Mucosa of descending colon (tissue), 3 donors: ENCODE results near the gene AUH. TPM values are rescaled to one million over a fixed set of nuclear protein-coding genes. Genes with fewer than 3 reads are reported as not detected.

Source experiments
- ATAC-seq: fragments of 200-7000 bp; cut with Tn5 transposase; one replicate; pipeline ENCODE4 v1.9.1; 2020; ENCODE audit warnings: mild to moderate bottlenecking, moderate library complexity
- DNase-seq, 3 donors: peaks; one replicate each; pipeline ENCODE4 v3.0.0-alpha.2; 2020
- H3K36me3 ChIP-seq: fragments of 200-600 bp; one replicate; pipeline ENCODE4 v1.8.0; 2021; ENCODE audit warnings: low read depth, mild to moderate bottlenecking
- H3K4me1 ChIP-seq: fragments of 200-600 bp; one replicate; pipeline ENCODE4 v1.8.0; 2021; ENCODE audit warnings: low read depth, mild to moderate bottlenecking
- H3K4me3 ChIP-seq: fragments of 200-600 bp; one replicate; pipeline ENCODE4 v1.8.0; 2021; ENCODE audit warnings: mild to moderate bottlenecking
- H3K9me3 ChIP-seq: fragments of 200-600 bp; one replicate; pipeline ENCODE4 v1.8.0; 2021; ENCODE audit warnings: mild to moderate bottlenecking
- CTCF ChIP-seq: fragments of 200-600 bp; IDR thresholded peaks from one replicate; pipeline ENCODE4 v1.8.0; 2022; ENCODE audit warnings: antibody characterized with exemption, mild to moderate bottlenecking
- intact Hi-C, 2 donors: fragments of 100-400 bp; cut with DNase I in 1 of 2; cut with micrococcal nuclease in 1 of 2; formaldehyde crosslinking; loops; one replicate each; pipeline versions ENCODE4 v1.11.0 to v1.11.1; 2022; cut with DNase I, micrococcal nuclease
- total RNA-seq, 3 donors: library from RNA; stranded (reverse); fragmentation: NEBNext Ultra II Directional in 2 of 3; extraction: Animal tissue kit (Norgen Biotek cat#: 25700) in 2 of 3; gene quantifications; one replicate each; pipeline versions ENCODE4 v1.2.1 to v1.2.4, GENCODE V29; 2021 to 2023
- donor health status: DM: no; HTN: no; CAD: no; lungs with moderate emphysema.
- donor health status: DM: no; HTN: no; CAD: no.
- donor health status: DM: no; HTN: yes; CAD: no.

The AUH gene
- total RNA-seq, 3 donors from 2014 or later: 18.2 to 37.2 (median 26.6) TPM

- DNase-seq (no peak), ATAC-seq (no peak)
- intact Hi-C loops: no loop called here
- TF ChIP-seq CTCF: no peak
- Histone ChIP-seq H3K36me3 (no peaks in the 10 kb centered on the region), H3K4me3 (no peak overlapping the region), H3K4me1 (no peaks in the 10 kb centered on the region), H3K9me3 (no peaks in the 10 kb centered on the region)
Observed at GRCh38 chr9:91386765-91387164, 25.0 kb upstream of the AUH start.

GRCh38 chr9:91384954-91385353, 23.2 kb upstream of the AUH start:
- no peak for TF ChIP-seq CTCF
- no peaks in the 10 kb centered on the region for H3K36me3 ChIP-seq
- H3K4me3 ChIP-seq: no peak overlapping the region
- ATAC-seq: no peak
- H3K4me1 ChIP-seq: no peaks in the 10 kb centered on the region
- intact Hi-C loops: no loop called here
- no peak for DNase-seq
- H3K9me3 ChIP-seq: no peaks in the 10 kb centered on the region

GRCh38 chr9:91383577-91383976, 21.9 kb upstream of the AUH start:
- DNase-seq (no peak), ATAC-seq (no peak)
- intact Hi-C loops: no loop called here
- Histone ChIP-seq H3K36me3 (no peaks in the 10 kb centered on the region), H3K4me3 (no peak overlapping the region), H3K9me3 (no peaks in the 10 kb centered on the region), H3K4me1 (no peaks in the 10 kb centered on the region)
- TF ChIP-seq CTCF: no peak

GRCh38 chr9:91382298-91382697, 20.6 kb upstream of the AUH start:
- intact Hi-C loops: no loop called here
- Histone ChIP-seq H3K4me1 (no peaks in the 10 kb centered on the region), H3K36me3 (no peaks in the 10 kb centered on the region), H3K9me3 (no peaks in the 10 kb centered on the region), H3K4me3 (no peak overlapping the region)
- DNase-seq (no peak), ATAC-seq (no peak)
- no peak for TF ChIP-seq CTCF

GRCh38 chr9:91379426-91379825, 17.7 kb upstream of the AUH start:
- intact Hi-C loops: no loop called here
- no peaks in the 10 kb centered on the region for H3K36me3 ChIP-seq
- ATAC-seq: no peak

More at GRCh38 chr9:91379426-91379825, 17.7 kb upstream of the AUH start:
- no peak for TF ChIP-seq CTCF
- Histone ChIP-seq H3K9me3 (no peaks in the 10 kb centered on the region), H3K4me1 (no peaks in the 10 kb centered on the region), H3K4me3 (no peak overlapping the region)
- no peak for DNase-seq
